ENCODE measurements around the gene OSBPL8.
"Not testable (repeated sequence)": the region's sequence is repeated elsewhere in the genome, so short reads cannot be mapped to it uniquely, and the experiment has no call there.

Gene OSBPL8

DNA sequence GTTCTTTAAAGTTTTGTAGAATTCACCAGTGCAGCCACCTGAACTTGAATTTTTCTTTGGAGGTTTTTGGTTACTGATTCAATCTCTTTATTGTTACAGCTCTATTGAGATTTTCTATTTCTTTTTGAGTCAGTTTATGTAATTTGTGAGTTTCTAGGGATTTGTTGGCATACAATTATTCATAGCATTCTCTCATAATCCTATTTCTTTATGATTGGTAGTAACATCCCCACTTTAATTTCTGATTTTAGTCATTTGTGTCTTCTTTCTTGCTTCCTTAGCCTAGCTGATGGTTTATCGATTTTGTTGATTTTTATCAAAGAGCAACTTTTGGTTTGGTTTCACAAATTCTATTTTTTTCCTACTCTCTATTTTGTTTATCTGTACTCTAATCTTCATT is 193.4 kb downstream of the OSBPL8 start:
- DNase-seq (ENCODE audit: low spot score), result no peak
- in situ Hi-C loops (cut with MboI; ENCODE audit: low sequenced_read_pairs, unreplicated experiment), result no loop called here
- TF ChIP-seq, protein P1, sequence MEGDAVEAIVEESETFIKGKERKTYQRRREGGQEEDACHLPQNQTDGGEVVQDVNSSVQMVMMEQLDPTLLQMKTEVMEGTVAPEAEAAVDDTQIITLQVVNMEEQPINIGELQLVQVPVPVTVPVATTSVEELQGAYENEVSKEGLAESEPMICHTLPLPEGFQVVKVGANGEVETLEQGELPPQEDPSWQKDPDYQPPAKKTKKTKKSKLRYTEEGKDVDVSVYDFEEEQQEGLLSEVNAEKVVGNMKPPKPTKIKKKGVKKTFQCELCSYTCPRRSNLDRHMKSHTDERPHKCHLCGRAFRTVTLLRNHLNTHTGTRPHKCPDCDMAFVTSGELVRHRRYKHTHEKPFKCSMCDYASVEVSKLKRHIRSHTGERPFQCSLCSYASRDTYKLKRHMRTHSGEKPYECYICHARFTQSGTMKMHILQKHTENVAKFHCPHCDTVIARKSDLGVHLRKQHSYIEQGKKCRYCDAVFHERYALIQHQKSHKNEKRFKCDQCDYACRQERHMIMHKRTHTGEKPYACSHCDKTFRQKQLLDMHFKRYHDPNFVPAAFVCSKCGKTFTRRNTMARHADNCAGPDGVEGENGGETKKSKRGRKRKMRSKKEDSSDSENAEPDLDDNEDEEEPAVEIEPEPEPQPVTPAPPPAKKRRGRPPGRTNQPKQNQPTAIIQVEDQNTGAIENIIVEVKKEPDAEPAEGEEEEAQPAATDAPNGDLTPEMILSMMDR (IDR thresholded peaks at IDR 0.05; ENCODE audit: borderline replicate concordance, control extremely low read depth, extremely low read depth, insufficient read depth, missing control alignments), result no peak

DNA sequence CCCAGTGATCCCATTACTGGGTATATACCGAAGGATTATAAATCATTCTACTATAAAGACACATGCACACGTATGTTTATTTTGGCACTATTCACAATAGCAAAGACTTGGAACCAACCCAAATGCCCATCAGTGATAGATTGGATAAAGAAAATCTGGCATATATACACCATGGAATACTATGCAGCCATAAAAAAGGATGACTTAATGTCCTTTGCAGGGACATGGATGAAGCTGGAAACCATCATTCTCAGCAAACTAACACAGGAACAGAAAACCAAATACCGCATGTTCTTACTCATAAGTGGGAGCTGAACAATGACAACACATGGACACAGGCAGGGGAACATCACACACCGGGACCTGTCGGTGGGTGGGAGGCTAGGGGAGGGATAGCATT is 195.4 kb downstream of the OSBPL8 start:
- in situ Hi-C loops (cut with MboI; ENCODE audit: low sequenced_read_pairs, unreplicated experiment); DNase-seq (ENCODE audit: low spot score): not testable (repeated sequence)

DNA sequence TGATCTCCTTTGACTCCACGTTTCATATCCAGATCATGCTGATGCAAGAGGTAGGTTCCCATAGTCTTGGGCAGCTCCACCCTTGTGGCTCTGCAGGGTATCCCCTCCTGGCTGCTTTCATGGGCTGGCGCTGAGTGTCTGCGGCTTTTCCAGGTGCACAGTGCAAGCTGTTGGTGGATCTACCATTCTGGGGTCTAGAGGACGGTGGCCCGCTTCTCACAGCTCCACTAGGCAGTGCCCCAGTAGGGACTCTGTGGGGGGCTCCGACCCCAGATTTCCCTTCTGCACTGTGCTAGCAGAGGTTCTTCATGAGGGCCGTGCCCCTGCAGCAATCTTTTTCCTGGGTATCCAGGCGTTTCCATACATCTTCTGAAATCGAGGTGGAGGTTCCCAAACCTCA is 199.3 kb downstream of the OSBPL8 start:
- in situ Hi-C loops (cut with MboI; ENCODE audit: low sequenced_read_pairs, unreplicated experiment), result no loop called here
- TF ChIP-seq, protein P1 (IDR thresholded peaks at IDR 0.05; ENCODE audit: borderline replicate concordance, control extremely low read depth, extremely low read depth, insufficient read depth, missing control alignments), result no peak
- DNase-seq (ENCODE audit: low spot score), result no peak

DNA sequence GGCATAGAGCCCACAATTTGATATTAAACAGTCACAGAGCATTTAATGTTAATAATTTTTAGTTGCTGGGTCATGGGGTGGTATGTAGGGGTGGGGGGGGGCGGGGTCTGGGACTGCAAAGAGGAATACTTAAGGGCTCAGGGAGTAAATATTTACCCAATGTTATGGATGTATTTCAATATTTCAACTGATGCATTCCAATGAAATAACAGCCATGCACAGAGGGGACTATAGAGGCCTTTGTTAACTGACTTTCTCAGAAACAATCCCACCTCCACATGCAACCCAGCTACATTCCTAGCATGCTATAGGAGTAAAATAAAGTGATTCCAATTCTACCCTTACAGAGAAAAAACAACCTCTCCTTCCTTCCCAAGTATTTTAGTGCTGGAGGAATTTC is 203.5 kb downstream of the OSBPL8 start:
- in situ Hi-C loops (cut with MboI; ENCODE audit: low sequenced_read_pairs, unreplicated experiment), result no loop called here
- DNase-seq (ENCODE audit: low spot score), result no peak
- TF ChIP-seq, protein P1 (IDR thresholded peaks at IDR 0.05; ENCODE audit: borderline replicate concordance, control extremely low read depth, extremely low read depth, insufficient read depth, missing control alignments), result no peak

DNA sequence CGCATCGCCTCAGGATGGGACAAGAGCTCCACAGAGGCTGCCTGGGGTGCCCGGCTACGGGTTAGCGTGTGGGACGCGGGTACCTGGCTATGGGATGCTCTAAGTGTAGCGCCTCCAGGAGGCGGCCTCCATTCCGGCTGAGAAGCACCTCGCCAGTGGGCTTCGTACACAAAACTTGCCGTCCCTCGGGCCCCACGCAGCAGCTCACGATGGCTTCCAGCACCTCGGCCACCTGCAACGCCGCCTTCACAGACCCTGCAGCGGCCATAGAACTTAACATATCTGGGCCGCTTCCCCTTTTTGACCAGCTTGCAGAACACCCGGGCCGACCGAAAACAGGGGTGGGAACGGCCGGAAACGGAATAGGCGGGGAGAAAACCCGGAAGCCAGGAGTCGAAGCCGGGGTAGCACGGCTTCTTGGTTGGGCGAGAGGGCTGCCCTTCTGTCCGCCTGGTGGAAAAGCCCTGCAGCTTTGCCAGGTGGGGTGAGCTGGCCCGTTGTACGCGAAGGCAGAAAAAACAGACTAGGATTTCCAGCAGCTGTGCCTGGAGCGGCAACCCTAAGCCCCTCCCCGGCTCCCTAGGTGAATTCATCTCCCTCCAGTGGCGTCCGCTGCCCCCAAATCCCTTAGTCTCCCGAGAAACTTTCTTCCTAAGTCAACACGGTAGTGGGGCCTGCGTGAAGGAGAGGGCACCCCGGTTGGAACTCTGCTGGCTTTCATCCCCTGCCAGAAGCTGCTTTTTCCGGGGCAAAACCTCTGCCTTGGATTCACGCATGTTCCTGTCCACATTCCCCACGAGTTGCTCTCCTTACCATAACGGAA is 211.3 kb downstream of the OSBPL8 start, which contains the start of gene BBS10:
BBS10 (minus strand) TSS at position 337 of the 823 bp plus-strand sequence; CDS start at position 280, 57 bp downstream.
- DNase-seq (ENCODE audit: low spot score), result peak; percentile 90
- TF ChIP-seq, protein P1 (IDR thresholded peaks at IDR 0.05; ENCODE audit: borderline replicate concordance, control extremely low read depth, extremely low read depth, insufficient read depth, missing control alignments), result peak; percentile 37
- in situ Hi-C loops (cut with MboI; ENCODE audit: low sequenced_read_pairs, unreplicated experiment), result loop anchor here (25.0 kb wide), 2 partner anchors 261 to 811 kb away; partner anchors contain the start of gene NAP1L1

DNA sequence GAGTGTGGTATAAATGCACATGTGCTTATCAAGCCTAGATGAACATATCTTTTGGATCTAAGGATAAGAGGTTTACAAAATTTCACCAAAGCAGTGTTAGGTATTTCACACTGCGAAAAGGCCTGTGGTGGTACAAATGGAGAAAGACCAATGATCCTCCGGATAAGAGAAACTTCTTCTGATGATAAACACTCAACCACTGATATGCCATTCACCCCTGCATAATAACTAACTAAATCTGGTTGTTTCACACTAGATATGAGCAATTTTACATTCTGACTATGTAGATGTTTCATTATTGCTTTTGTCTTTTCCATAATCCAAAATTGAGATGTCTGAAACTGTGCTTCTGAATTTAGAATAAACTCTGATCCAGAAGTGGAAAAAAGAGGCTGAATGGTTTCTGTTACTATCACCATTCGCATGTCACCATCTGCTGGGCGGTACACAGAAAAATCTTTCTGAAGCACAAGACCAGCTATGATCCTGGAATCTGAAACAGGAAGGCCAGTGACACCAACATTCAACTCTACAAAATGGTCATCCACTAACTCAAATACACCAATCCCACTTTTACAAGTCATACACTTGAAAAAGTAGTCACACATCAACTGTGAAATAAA is 212.7 kb downstream of the OSBPL8 start:
- in situ Hi-C loops (cut with MboI; ENCODE audit: low sequenced_read_pairs, unreplicated experiment), result loop anchor here (25.0 kb wide), 2 partner anchors 260 to 810 kb away; partner anchors contain the start of gene NAP1L1
- TF ChIP-seq, protein P1 (IDR thresholded peaks at IDR 0.05; ENCODE audit: borderline replicate concordance, control extremely low read depth, extremely low read depth, insufficient read depth, missing control alignments), result peak; percentile 46
- DNase-seq (ENCODE audit: low spot score), result peak; percentile 41

DNA sequence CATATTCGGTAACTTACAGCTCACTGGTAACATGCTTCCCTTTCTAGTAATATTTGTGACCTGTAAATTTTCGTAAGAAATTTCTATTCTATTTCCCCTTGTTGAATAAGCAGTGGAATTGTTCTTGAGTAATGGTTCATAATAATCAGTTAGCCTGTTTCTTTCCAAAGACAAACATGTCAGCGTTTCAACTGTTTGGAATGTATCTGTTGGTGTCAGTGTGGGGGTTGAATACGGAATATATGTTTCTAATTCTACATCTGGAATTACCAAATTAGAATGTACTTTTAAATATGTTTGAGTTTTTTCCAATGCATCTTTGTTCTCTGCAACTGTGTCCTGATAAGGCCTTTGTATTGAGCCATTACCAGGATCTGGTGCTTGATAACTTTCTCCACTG is 213.3 kb downstream of the OSBPL8 start:
- TF ChIP-seq, protein P1 (IDR thresholded peaks at IDR 0.05; ENCODE audit: borderline replicate concordance, control extremely low read depth, extremely low read depth, insufficient read depth, missing control alignments), result no peak
- no peak for DNase-seq (ENCODE audit: low spot score)
- in situ Hi-C loops (cut with MboI; ENCODE audit: low sequenced_read_pairs, unreplicated experiment), result loop anchor here (25.0 kb wide), 2 partner anchors 259 to 809 kb away; partner anchors contain the start of gene NAP1L1
